GM10266 (cell line): Measurements from ENCODE around the gene ZNF654.

Experiments used
- DNase-seq: peaks from one replicate; pipeline ENCODE4 v3.0.0; 2012; ENCODE audit errors: extremely low spot score
- TF ChIP-seq, protein P1 (sequence below): IDR thresholded peaks from 2 replicates; pipeline ENCODE4 v1.5.1; 2012; ENCODE audit warnings: mild to moderate bottlenecking, low read depth; ENCODE audit not compliant: control insufficient read depth, insufficient read depth; ENCODE audit errors: missing control alignments

Gene ZNF654

DNA sequence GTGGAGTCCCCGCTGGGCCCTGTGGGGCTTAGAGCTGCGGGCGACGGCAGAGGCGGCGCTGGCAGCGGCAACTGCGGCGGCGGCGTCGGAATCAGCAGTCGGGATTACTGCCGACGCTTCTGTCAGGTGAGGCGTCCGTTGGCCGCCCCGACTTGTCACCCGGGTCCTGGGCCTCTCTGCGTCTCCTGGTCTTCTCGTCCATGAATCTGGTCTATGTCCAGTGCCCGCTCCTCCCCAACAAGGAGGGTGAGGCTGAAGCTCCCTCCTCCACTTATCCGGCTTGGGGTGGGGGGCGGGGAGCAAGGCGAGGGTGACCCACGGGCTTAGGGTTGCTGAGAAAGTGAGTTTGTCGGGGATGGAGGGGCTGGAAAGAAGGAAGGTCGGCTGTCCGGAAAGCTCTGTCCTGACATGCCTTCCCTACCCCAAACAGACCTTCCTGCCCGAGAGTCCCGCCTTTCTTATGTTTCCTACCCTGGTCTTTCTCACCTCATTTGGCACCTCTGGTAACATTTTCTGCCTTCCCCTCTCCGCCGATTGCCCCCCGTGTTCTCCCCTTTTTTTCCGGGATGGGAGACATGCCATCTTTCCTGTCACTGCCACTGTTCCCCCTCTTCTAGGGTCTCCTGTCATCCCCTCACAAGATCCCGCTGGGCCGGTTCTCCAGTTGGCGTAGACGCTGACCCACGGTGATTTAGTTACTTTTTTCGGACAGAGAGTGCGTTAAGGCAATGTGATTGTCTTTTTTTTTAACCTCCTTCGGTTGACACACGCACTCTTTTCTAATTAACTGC, 520 bp downstream of the ZNF654 start:
- TF ChIP-seq, protein P1, sequence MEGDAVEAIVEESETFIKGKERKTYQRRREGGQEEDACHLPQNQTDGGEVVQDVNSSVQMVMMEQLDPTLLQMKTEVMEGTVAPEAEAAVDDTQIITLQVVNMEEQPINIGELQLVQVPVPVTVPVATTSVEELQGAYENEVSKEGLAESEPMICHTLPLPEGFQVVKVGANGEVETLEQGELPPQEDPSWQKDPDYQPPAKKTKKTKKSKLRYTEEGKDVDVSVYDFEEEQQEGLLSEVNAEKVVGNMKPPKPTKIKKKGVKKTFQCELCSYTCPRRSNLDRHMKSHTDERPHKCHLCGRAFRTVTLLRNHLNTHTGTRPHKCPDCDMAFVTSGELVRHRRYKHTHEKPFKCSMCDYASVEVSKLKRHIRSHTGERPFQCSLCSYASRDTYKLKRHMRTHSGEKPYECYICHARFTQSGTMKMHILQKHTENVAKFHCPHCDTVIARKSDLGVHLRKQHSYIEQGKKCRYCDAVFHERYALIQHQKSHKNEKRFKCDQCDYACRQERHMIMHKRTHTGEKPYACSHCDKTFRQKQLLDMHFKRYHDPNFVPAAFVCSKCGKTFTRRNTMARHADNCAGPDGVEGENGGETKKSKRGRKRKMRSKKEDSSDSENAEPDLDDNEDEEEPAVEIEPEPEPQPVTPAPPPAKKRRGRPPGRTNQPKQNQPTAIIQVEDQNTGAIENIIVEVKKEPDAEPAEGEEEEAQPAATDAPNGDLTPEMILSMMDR: no peak
- peak; percentile 29 for DNase-seq

DNA sequence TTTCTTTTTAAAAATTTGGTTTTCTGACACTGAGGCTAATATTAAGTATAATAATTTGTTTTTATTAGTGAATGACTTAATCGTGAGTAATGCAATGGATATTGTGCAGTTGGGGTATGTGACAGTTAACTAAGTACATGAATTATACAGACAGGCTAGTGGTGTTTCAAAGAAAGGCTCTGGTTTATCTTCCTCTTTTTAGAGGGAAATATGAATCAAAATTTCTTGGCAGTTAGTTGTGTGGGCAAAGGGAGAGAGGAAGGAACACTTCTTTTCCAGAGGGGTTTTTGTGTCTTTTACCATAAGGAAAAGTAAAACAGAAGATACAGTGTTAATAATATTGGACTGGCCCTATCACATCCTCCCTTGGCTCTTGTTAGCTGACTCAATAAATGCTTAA, 2.7 kb downstream of the ZNF654 start:
- DNase-seq: no peak
- TF ChIP-seq, protein P1: no peak

DNA sequence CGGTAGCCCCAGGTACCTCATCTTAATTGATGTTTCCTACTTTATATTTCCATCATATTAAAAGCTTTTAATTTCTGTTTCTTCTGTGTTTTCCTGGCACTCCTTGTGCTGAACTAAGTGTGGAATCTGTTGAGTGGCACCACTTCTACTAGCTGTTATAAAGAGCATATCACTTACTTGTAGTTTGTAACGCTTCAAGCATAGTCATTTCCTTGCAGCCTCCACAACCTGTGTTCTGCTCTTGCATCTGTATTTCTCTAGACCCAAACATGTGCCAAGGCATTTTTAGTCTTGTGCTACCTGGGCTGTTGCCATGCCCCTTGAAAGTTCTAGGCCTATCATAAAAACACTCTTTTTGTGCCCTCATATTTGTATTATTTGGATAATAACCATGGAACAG, 16.0 kb downstream of the ZNF654 start:
- TF ChIP-seq, protein P1: no peak

DNA sequence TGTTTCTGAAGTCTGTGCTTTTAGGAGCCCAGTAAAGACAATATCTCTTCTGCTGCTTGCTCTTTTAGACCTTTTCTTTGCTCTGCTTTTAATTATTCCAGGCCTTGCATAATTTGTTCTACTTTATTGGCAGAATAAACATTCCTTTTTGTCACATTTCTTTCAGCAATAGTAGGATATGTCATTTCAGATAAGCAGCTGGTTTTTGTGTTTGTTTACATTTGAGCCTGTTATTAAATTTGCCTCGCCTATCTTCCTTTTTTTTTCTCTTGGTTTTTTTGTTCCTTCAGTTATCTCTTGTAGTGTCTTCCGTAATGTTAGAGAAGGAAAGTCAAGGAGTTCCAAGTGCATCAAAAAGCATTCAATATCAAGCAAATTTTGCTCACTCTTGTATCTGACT, 16.4 kb downstream of the ZNF654 start:
- TF ChIP-seq, protein P1: no peak
- no peak for DNase-seq

More for the DNA sequence above, 16.0 kb downstream of the ZNF654 start:
- DNase-seq: no peak

DNA sequence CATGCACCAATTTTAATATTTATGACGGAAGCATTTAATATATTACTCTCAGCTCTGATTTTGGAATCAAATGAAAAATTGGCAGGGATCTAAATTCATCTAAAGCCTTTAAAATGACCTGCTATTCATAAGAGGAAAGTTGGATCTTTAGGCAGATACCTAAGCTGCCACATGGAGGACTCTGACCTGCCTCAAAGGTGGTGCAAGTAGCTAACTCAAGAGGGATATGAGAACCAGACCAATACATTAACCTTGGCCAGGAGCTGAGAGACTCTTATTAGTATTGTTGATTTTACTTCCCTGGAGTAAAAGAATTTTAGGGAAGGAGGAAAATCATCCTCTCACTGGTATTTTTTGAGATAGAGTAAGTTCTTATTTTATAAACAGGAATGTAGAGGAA, 17.7 kb downstream of the ZNF654 start:
- TF ChIP-seq, protein P1: no peak
- no peak for DNase-seq

DNA sequence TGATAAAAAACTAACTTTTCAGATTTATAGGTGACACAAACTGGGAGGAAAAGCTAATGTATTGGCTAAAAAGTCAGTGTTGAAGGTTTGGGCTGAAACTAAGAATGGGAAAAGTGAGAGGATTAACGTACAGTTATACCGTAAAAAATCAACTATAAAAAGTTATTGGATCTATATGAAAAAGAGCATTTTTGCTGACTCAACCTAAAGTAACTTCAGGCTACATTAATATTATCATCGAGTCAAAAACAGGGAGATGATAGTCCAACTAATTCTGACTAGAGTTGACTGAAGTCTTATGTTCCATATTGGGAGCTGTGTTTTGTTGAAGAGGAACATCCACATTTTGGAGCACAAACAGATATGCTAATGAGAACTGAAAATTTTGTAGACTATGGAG, 19.9 kb downstream of the ZNF654 start:
- TF ChIP-seq, protein P1: no peak
- no peak for DNase-seq

DNA sequence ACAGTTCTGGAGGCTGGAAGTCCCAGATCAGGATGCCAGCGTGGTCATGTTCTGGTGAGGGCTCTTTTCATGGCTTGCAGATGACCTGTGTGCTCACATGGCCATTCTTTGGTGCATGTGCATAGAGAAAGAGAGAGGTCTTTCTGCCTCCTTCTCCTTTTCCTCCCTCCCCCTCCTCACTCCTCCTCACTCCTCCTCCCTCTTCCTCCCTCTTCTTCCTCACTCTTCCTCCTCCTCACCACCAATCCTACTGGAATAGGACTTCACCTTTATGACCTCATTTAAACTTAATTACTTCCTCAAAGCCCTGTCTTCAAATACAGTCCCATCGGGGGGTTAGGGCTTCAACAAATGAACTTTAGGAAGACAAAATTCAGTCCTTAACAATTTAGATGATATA, 23.8 kb downstream of the ZNF654 start:
- no peak for DNase-seq
- TF ChIP-seq, protein P1: no peak
